ENCODE data around the gene GRIN2D.
"Not testable (repeated sequence)": the region's sequence is repeated elsewhere in the genome, so short reads cannot be mapped to it uniquely, and the experiment has no call there.

GRIN2D gene

DNA sequence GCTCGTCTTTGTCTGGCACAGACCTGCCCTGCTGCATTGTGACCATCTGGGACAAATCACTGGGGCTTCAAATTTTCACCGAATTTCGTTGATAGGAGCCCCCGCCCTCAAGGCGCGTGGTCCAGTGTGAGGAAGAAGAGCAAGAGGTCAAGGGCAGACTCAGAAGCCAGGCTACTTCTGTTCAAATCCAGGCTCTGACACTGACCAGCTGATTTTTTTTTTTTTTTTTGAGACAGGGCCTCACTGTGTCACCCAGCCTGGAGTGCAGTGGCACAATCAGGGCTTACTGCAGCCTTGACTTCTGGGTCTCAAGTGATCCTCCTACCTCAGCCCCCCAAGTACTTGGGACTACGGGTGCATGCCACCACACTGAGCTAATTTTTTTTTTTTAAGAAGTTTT, 22.1 kb upstream of the GRIN2D start:
- in situ Hi-C loops (cut with MboI; ENCODE audit: low sequenced_read_pairs): no loop called here

DNA sequence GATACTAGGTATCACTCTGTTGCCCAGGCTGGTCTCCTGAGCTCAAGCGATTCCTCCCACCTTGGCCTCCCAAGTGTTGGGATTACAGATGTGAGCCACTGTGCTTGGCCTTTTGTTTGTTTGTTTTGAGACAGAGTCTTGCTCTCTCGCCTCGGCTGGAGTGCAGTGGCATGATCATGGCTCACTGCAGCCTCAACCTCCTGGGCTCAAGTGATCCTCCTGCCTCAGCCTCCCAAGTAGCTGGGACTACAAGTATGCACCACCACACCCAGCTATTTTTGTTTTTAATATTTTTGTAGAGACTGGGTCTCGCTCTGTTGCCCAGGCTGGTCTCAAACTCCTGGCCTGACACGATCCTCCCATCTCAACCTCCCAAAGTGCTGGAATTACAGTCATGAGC, 21.7 kb upstream of the GRIN2D start:
- in situ Hi-C loops (cut with MboI; ENCODE audit: low sequenced_read_pairs): not testable (repeated sequence)

DNA sequence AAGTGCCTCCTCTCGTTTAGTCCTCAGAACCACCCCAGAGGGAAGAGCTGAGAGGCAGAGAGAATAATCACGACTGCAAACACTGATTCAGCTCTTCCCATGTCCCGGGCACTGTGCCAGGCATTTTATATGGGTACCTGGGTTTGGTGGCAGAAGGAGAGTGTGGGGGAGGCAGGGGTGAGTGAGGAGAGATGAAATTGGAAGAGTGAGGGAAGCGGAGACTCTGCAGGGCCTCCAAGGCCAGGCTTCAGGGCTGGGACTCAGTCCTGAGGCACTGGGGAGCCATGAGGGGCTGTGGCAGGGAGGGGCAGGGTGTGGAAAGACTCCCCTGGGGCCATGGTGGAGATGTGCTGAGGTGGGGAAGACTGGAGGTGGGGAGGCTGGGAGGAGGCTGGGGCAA, 20.6 kb upstream of the GRIN2D start:
- in situ Hi-C loops (cut with MboI; ENCODE audit: low sequenced_read_pairs): no loop called here

DNA sequence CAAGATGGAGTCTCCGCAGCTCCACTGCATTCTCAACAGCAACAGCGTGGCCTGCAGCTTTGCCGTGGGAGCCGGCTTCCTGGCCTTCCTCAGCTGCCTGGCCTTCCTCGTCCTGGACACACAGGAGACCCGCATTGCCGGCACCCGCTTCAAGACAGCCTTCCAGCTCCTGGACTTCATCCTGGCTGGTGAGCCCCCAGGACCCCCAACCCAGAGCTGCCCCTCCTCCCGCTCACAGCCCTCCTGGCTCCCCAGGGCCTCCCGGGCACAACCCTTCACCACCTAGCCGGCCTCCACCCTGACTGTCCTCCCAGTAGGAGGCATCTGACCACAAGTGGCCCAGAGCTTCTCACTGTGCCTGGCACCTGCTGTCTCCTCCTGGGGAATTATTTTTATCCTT, 19.9 kb upstream of the GRIN2D start:
- in situ Hi-C loops (cut with MboI; ENCODE audit: low sequenced_read_pairs): no loop called here

DNA sequence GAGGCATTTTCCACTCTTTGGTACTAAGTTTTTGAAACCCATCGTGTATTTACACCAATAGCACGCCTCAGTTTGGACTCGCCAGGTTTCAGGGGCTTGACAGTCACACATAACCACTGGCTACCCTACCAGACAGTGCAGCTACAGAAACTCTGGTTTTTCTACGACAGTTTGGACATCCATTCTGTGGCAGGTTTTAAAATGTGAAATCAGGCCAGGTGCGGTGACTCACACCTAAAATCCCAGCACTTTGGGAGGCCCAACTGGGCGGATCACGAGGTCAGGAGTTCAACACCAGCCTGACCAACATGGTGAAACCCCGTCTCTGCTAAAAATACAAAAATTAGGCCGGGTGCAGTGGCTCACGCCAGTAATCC, 15.3 kb upstream of the GRIN2D start:
- in situ Hi-C loops (cut with MboI; ENCODE audit: low sequenced_read_pairs): no loop called here

DNA sequence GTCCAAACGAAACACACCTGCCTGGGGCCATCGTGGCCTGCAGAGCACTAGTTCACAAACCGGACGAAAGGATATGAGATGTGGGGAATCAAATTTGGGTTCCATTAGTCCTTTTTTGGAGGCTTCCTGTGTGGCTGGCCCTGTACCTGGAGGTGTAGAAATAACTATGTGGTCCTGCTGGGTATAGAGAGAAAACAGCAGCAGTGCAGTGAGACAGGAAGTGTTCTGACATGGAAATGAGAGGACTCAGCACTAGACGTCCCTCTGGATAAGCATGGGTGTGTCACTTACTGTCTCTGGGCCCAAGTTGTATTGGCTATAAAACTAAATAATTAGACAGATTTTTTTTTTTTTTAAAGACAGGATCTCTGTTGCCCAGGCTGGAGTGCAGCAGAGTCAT, 14.4 kb upstream of the GRIN2D start:
- in situ Hi-C loops (cut with MboI; ENCODE audit: low sequenced_read_pairs): no loop called here

DNA sequence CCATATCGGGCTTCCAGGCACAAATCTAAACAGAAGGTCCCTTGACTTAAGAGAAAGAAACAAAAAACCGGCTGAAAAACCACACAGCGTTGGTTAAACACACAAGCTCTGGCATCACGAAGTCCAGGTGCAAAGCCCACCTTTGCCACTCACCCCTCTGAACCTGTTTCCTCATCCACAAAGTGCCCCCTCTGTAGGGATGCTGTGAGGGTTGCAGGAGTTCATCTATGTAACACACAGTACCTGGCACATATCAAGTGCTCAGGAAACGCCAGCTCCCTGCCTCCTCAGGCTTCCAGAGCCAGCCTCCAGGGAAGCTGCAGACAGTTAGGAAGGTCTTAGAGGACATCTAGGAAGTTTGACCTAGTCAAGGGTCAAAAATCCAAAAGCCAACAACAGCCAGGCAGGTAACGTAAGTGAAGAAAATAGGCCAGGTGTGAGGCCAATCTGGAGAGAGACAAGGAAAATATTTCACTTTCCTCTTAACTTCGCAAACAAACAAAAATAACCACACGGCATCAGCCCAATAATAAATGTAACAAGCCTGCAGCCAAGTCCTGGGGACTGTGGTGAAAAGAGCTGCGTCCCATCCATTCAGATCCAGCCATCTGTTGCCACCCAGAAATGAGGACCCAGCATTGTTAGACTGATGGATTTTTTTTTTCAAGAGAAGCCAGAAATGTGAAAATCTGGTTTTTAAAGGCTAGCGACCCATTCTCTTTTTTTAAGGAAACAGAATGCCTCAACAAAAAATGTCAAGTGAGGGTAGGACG, 12.1 kb upstream of the GRIN2D start:
- in situ Hi-C loops (cut with MboI; ENCODE audit: low sequenced_read_pairs): no loop called here

DNA sequence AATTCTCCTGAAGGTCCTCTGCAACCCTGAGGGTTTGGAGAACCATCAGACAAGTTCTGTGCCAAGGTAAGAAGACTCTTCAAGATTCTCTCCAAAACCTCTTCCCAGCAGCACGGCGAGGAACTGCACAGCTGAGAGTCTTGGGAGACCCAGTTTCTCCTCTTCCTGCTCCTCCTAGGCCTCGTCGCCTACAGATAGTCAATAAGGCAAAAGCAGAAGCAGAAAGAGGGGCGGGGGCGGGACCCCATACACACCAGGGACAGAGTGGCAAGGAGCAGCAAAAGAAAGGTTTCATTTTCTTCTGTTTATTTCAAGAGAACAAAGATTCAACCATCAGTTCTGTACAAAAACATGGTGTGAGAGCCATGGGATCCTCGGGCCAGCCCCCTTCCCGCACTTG, 11.2 kb upstream of the GRIN2D start:
- in situ Hi-C loops (cut with MboI; ENCODE audit: low sequenced_read_pairs): no loop called here

DNA sequence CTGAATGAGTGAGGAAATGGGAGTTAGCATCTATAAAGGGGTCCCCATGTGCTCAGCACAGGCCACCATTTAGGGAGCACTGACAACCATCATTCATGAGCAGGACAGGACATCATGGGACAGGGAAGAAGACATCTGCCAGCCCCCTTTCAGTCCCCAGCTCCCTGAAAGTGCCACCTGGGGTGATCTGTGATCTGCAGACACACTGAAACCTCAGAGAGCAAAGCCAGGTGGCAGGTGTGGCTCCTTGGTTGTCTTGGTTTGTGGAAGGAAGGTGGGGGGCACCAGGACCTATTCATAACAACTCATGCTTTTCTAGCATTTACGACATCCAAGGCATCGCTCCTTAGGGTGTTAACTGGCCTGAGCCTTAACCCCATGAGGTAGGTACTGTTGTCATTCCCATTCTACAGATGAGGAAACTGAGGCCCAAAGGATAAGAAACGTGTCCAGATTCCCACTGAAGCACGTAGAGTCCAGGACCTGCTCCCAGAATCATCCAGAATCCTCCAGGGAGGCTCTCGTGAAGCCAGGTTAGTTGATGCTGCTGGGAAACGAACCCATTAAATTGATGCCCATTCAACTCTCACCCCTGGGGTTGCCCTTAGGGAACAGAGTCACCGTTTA, 7.9 kb upstream of the GRIN2D start:
- in situ Hi-C loops (cut with MboI; ENCODE audit: low sequenced_read_pairs): no loop called here

DNA sequence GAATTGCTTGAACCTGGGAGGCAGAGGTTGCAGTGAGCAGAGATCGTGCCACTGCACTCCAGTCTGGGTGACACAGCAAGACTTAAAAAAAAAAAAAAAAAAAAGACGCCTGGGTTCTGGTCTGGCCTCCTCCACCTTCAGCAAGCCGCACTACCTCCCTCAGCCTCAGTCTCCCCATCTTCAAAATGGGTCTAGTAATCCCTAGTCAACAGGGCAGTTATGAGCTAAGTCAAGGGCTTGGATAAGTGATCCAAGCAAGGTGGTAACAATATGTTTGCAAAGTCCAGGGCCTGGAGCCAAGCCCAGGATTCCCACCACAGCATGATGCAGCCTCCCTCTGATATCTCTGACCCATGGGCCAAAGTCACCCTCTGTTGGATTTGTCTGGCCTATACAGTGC, 6.5 kb upstream of the GRIN2D start:
- in situ Hi-C loops (cut with MboI; ENCODE audit: low sequenced_read_pairs): no loop called here

DNA sequence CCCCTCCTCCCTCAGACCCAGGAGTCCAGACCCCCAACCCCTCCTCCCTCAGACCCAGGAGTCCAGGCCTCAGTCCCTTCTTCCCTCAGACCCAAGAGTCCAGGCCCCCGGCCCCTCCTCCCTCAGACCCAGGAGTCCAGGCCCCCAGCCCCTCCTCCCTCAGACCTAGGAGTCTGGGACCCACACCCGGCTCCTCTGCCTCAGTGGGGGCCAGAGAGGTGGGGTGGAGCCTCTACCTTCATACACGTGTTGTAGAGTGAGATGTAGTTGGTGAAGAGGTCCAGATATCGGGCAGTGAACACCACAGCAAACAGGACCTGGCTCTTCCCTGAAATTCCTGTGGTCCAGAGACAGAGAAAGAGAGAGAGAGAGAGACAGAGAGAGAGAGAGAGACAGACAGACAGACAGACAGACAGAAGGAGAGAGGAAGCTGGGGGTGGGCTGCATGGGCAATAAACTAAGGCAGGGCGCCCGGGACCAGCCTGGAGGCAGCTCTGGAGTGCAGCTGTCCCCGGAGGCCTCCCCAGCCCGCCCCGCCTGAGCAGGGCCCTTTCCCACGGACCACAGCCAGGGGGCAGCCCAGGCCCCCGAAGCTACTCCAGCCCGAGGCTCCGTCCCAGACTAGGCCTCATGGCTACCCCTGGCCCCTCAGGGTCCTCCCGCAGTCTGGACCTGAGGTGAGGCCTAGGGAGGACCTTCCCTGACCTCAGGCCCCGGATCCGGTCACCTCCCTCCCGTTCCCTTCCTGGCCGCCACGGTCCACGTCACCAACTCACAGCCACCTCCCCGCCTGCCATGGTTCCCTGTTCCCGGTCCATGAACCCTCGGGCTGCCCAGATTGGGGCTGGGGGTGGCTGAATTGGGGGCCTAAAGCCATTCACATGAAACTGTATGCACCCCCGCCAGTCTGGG, 3.0 kb upstream of the GRIN2D start:
- in situ Hi-C loops (cut with MboI; ENCODE audit: low sequenced_read_pairs): no loop called here

DNA sequence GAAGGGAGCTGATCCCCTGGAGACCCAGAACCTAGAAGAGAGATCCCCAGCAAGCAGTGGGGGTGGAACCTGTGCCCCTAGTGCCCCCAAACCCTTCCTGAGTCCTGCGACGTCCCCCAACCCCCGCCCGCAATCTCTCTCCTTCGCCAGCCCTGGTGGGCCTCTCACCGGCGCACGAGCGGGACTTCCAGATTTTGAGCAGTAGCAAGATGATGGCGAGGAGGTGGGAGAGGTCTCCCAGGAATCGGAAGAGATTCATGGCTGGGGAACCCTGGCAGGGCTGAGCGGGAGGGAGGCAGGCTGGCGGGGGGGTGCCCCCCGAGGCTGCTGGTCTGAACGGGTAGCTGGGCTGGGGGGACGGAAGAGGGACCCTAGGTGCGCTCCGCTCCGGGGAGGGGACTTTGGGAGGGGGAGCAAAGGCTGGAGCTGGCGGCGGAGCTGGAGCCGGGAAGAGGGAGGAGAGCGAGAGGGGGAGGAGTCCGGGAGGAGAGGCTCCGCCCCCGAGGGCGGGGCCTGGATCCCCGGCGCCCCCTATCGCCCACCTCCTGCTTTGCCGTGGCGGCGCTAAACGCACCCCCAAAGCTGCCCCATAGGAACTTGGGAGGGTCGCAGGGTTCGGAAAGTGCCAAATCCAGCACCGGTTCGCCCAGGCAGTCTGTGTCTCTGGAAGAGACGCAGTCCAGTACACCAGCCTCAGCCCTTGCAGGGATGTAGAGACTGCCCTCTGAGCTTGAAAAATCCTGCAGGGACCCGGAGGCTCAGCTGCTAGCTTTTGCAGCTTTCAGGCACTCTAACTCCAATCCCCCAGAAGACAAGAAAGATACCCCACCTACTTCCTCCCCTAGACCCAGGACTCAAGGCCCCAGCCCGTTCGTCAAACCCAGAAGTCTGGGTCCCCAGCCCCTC, 2.1 kb upstream of the GRIN2D start, which contains the start of gene KDELR1:
TSS of gene KDELR1 (minus strand) at position 452 of the 906 bp plus-strand sequence. CDS start at position 259, 193 bp downstream.
- in situ Hi-C loops (cut with MboI; ENCODE audit: low sequenced_read_pairs): no loop called here

DNA sequence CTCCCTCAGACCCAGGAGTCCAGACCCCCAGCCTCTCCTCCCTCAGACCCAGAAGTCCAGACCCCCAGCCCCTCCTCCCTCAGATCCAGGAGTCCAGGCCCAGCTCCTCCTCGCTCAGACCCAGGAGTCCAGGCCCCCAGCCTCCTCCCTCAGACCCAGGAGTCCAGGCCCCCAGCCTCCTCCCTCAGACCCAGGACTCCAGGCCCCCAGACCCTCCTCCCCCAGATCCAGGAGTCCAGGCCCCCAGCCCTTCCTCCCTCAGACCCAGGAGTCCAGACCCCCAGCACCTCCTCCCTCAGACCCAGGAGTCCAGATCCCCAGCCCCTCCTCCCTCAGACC, 1.5 kb upstream of the GRIN2D start:
- in situ Hi-C loops (cut with MboI; ENCODE audit: low sequenced_read_pairs): not testable (repeated sequence)

DNA sequence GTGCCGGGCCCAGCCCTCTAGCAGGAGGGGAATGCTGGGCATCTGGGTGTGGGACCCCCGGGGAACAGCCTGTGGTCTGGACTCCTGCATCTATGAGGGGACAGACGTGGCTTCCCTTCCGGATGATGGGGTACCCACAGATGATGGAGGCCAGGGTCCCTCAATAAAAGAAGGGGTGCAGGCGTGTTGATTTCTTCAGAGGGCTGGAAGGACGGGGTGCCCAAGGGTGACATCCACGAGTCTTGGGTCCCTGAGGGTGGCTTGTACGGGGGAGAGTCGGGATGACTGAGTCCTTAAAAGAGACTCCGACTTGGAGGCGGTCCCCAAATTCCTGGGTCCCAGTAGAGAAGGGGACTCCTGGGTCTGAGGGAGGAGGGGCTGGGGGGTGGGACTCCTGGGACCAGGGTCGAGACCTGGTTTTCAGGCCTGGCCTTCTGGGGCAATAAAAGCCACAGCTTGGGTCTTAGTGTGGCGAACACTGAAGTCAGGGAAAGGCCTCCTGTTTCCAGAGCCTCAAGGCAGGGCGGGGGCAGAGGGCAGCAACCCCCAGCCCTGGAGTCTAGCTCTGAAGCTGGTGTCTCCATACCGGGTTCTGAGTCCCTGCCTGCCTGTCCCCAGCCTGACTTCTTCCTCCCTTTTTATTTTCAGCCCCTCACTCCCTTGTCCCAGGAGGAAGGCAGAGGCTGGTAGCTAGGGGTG, 459 bp upstream of the GRIN2D start:
- in situ Hi-C loops (cut with MboI; ENCODE audit: low sequenced_read_pairs): no loop called here

DNA sequence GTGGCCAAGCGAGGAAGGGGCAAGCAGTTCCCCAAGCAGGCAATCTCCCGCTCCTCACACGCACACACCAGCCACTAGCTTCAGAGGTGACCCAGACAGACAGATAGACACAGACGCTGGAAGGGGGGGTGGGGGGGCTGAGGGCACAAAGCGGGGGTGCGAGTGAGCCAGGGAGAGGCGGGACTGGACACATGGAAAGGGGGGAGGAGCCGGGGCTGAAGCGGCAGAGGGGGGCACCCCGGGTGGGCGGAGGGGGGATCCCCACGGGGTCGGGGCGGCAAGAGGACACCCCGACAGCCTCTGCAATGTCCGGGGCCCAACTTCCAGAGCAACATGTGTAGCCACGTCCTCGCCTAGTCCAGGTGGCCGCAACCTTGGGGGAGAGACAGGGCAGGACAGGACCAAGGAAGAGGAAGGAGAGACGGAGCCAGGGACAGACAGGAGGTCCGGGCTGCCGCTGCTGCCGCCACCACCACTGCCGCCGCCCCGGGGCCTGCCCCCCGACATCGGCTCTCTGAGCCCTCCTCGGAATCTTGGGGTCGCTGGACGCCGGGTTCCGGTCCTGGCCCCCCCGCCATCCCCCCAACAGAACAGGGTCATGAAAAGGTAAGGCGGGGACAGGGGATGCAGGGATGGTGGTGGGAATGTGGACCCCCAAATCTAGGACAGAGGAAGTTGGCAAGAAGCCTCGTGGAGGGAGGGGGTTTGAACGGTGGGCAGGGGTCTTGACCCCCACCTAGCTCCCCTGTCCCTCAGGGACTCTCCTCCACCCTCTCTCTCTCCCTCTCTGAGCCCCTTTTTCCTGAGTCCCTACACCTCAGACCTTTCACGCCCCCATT, 1.1 kb downstream of the GRIN2D start:
- in situ Hi-C loops (cut with MboI; ENCODE audit: low sequenced_read_pairs): no loop called here

DNA sequence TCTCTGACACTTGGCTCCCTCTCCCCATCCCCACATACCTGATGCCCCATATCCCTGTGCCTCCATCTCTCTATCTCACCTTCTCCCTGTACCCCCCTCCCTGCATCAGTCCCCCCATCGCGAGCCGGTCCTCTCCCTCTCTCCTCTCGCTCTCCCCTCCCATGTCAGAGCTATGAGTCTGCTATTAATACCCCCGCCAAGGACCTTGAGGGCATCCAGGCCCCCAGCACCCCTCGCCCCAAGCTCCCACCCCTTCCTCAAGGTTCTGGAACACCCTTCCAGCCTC, 1.6 kb downstream of the GRIN2D start:
- in situ Hi-C loops (cut with MboI; ENCODE audit: low sequenced_read_pairs): no loop called here

DNA sequence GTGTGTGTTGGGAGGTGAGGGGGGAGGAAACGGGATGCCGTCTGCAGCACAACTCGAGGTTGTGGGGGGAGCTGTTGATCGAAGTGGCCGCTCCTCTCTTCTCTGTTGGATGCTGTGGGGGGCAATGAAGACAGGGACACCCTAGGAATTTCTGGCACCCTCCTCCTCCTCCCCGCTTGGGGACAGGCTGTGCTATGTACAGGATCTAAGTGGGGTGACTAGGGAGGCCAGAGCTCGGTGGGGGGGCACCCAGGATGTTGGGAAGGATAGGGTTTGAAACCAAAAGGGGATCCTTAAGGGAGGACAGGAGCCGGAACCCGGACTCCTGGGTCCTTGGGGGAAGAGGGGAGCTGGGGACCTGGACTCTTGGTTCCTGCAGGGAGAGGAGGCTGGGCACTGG, 2.0 kb downstream of the GRIN2D start:
- in situ Hi-C loops (cut with MboI; ENCODE audit: low sequenced_read_pairs): no loop called here

DNA sequence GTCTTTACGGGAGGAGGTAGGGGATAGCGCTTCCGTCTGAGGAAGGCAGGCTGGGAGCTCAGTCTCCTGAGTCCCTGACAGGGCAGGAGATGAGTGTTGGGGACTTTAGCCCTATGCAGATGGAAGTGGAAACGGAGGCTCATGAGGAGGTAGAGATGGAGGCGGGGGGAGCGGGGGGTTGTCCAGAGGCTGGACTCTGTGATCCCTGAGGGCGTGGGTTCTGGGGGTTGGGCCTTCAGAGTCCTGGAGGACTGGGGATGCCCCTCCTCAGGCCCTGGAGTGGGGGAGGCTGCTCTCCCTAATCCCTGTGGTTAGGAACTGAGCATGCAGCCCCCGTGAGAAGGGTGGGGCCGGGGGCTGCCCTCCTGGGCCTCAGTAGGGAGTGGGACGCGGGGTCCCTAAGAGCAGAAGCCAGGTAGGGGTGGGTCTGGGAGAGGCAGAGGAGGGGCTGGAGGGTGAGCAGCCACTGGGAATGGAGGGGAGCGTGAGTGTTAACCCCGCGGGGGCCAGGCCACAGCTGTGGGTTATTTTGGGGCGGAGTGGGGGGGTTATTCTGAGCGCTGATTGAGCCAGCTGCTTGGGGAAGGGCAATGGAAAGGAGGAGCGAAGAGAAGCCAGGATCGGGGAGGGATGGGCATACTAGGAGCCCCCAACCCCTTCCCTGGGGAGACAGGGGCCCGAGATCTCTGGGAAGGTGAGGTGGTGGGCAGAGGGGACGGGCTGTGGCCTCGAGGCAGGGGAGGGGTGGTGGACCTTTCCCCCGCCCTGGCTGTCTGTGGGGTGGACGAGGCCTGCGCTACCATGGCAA, 2.8 kb downstream of the GRIN2D start:
- in situ Hi-C loops (cut with MboI; ENCODE audit: low sequenced_read_pairs): no loop called here

DNA sequence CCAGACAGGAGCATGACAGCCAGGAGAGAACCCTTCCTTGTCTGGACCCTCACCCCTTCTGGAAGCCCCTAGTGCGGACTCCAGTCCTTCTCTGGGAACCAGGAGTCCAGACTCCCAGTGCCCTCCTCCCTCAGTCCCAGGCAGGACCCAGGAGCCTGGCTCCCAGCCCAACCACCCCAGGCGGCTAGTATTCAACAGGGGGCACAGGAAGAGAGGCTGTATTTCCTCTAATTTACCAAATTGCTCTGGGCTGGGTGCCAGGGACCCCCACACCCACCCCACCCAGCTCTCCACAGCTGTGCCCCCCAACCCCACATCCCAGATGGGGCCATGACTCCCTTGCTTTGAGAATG, 3.3 kb downstream of the GRIN2D start:
- in situ Hi-C loops (cut with MboI; ENCODE audit: low sequenced_read_pairs): no loop called here
